HEK293 (cell line): ENCODE data around the gene SVIL.
"Not testable (repeated sequence)": the region's sequence is repeated elsewhere in the genome, so short reads cannot be mapped to it uniquely, and the experiment has no call there.

ENCODE experiments used
- CTCF ChIA-PET: fragments of 350-600 bp; formaldehyde crosslinking; extraction: SDS; loops from one replicate; lab custom pipeline; 2021; ENCODE audit warnings: antibody characterized with exemption; lab: Yijun Ruan, JAX
- POLR2A ChIA-PET: fragments of 300-600 bp; formaldehyde crosslinking; extraction: SDS; loops from one replicate; lab custom pipeline; 2020; ENCODE audit warnings: antibody characterized with exemption, inconsistent platforms; lab: Yijun Ruan, JAX
- H3K27ac ChIP-seq: fragments of 200-500 bp; sonication (Bioruptor generic); 2 replicates; pipeline ENCODE4 v1.5.1; 2014; ENCODE audit warnings: low read depth, low read length, control low read depth, inconsistent platforms; ENCODE audit errors: extremely low read depth
- H3K36me3 ChIP-seq, 2 experiments: fragments of 200-500 bp in 1 of 2; sonication (Bioruptor generic) in 1 of 2; 1 replicate in 1 of 2; 2 replicates in 1 of 2; pipeline ENCODE4 v1.5.1; 2014 to 2017; ENCODE audit warnings: inconsistent platforms in 2 of 2, low read length in 2 of 2; ENCODE audit not compliant: control insufficient read depth in 2 of 2, insufficient read depth in 1 of 2
- H3K4me1 ChIP-seq: fragments of 200-500 bp; sonication (Bioruptor generic); 2 replicates; pipeline ENCODE4 v1.5.1; 2014; ENCODE audit warnings: mild to moderate bottlenecking, low read length, inconsistent platforms; ENCODE audit not compliant: control insufficient read depth, insufficient read depth
- H3K4me3 ChIP-seq: 2 replicates; pipeline ENCODE4 v1.5.1; 2011; ENCODE audit warnings: low read depth, mild to moderate bottlenecking, control low read depth, low read length, moderate library complexity
- H3K9me3 ChIP-seq: fragments of 200-500 bp; sonication (Bioruptor generic); 2 replicates; pipeline ENCODE4 v1.5.1; 2014; ENCODE audit warnings: low read depth, low read length, inconsistent platforms; ENCODE audit not compliant: control insufficient read depth, insufficient read depth
- AEBP2 ChIP-seq: fragments of 450-650 bp; formaldehyde crosslinking; IDR thresholded peaks from 2 replicates; pipeline ENCODE4 v1.5.1; 2016; ENCODE audit warnings: missing biosample characterization, missing genetic modification characterization, borderline replicate concordance
- GFI1B ChIP-seq: fragments of 450-650 bp; formaldehyde crosslinking; IDR thresholded peaks from 2 replicates; pipeline ENCODE4 v1.5.1; 2016; ENCODE audit warnings: missing biosample characterization, missing genetic modification characterization
- KLF9 ChIP-seq: fragments of 450-650 bp; formaldehyde crosslinking; IDR thresholded peaks from 2 replicates; pipeline ENCODE4 v1.5.1; 2016; ENCODE audit warnings: missing biosample characterization, missing genetic modification characterization, low read depth
- MYNN ChIP-seq: fragments of 450-650 bp; formaldehyde crosslinking; IDR thresholded peaks from 2 replicates; pipeline ENCODE4 v1.5.1; 2016; ENCODE audit warnings: missing biosample characterization, missing genetic modification characterization, borderline replicate concordance
- ZNF140 ChIP-seq: fragments of 450-650 bp; formaldehyde crosslinking; IDR thresholded peaks from 2 replicates; pipeline ENCODE4 v1.5.1; 2016; ENCODE audit warnings: missing biosample characterization, missing genetic modification characterization
- ZNF184 ChIP-seq: fragments of 450-650 bp; IDR thresholded peaks from 2 replicates; pipeline ENCODE4 v1.5.1; 2018; ENCODE audit warnings: missing biosample characterization, mild to moderate bottlenecking, missing genetic modification characterization
- ZNF214 ChIP-seq: fragments of 450-650 bp; formaldehyde crosslinking; IDR thresholded peaks from 2 replicates; pipeline ENCODE4 v1.5.1; 2017; ENCODE audit warnings: missing biosample characterization, mild to moderate bottlenecking, missing genetic modification characterization, borderline replicate concordance
- ZNF223 ChIP-seq: fragments of 450-650 bp; formaldehyde crosslinking; IDR thresholded peaks from 2 replicates; pipeline ENCODE4 v1.5.1; 2016; ENCODE audit warnings: missing biosample characterization, missing genetic modification characterization
- ZNF26 ChIP-seq: fragments of 450-650 bp; formaldehyde crosslinking; IDR thresholded peaks from 2 replicates; pipeline ENCODE4 v1.5.1; 2016; ENCODE audit warnings: missing biosample characterization, missing genetic modification characterization
- ZNF366 ChIP-seq: fragments of 450-650 bp; formaldehyde crosslinking; conservative IDR thresholded peaks from 2 replicates; pipeline ENCODE4 v1.5.1; 2016; ENCODE audit warnings: missing biosample characterization, missing genetic modification characterization
- ZNF433 ChIP-seq: fragments of 450-650 bp; formaldehyde crosslinking; IDR thresholded peaks from 2 replicates; pipeline ENCODE4 v1.5.1; 2016; ENCODE audit warnings: missing biosample characterization, missing genetic modification characterization, low read depth
- ZNF488 ChIP-seq: fragments of 450-650 bp; formaldehyde crosslinking; IDR thresholded peaks from 2 replicates; pipeline ENCODE4 v1.5.1; 2016; ENCODE audit warnings: missing biosample characterization, missing genetic modification characterization
- ZNF510 ChIP-seq: fragments of 450-650 bp; formaldehyde crosslinking; IDR thresholded peaks from 2 replicates; pipeline ENCODE4 v1.5.1; 2018; ENCODE audit warnings: mild to moderate bottlenecking, missing genetic modification characterization, missing biosample characterization; ENCODE audit not compliant: insufficient replicate concordance
- ZNF514 ChIP-seq: fragments of 450-650 bp; formaldehyde crosslinking; IDR thresholded peaks from 2 replicates; pipeline ENCODE4 v1.5.1; 2016; ENCODE audit warnings: missing biosample characterization, missing genetic modification characterization
- ZNF600 ChIP-seq: fragments of 450-650 bp; formaldehyde crosslinking; IDR thresholded peaks from 2 replicates; pipeline ENCODE4 v1.5.1; 2016; ENCODE audit warnings: missing biosample characterization, missing genetic modification characterization
- ZXDB ChIP-seq: fragments of 450-650 bp; formaldehyde crosslinking; IDR thresholded peaks from 2 replicates; pipeline ENCODE4 v1.5.1; 2016; ENCODE audit warnings: missing biosample characterization, missing genetic modification characterization

The SVIL gene

GRCh38 chr10:29461042-29461441 is 173.7 kb downstream of the SVIL start:
- Histone ChIP-seq H3K36me3 (peaks cover 24 to 73% of the 10 kb centered on the region in 2 experiments), H3K27ac (no peak overlapping the region), H3K9me3 (no peaks in the 10 kb centered on the region), H3K4me1 (no peaks in the 10 kb centered on the region)
- ChIA-PET POLR2A (no interaction called here), CTCF (interaction anchor here (0.9 to 1.1 kb wide), 3 partner anchors 12 to 74 kb away, joined by 3 to 5 read pairs (median 4); no protein-coding TSS in a partner anchor)
- TF ChIP-seq KLF9 (no peak), ZNF433 (tag by site-specific recombination) (no peak), ZNF214 (no peak), ZNF488 (tag by site-specific recombination) (no peak), ZXDB (tag by site-specific recombination) (no peak), ZNF184 (tag by site-specific recombination) (no peak), ZNF26 (tag by site-specific recombination) (no peak), ZNF514 (tag by site-specific recombination) (no peak), AEBP2 (tag by site-specific recombination) (no peak), MYNN (tag by site-specific recombination) (no peak), ZNF223 (tag by site-specific recombination) (no peak), ZNF600 (no peak), ZNF140 (tag by site-specific recombination) (no peak), ZNF366 (tag by site-specific recombination) (no peak), ZNF510 (tag by site-specific recombination) (no peak), GFI1B (tag by site-specific recombination) (no peak)
- TF ChIP-seq, all 188 proteins: peak for 0
- no peak overlapping the region for H3K4me3 ChIP-seq

GRCh38 chr10:29458190-29458589 is 176.6 kb downstream of the SVIL start:
- POLR2A ChIA-PET: interaction anchor here (0.6 kb wide), 1 partner anchor 51 kb away, joined by 3 read pairs; no protein-coding TSS in a partner anchor
- H3K4me1 ChIP-seq, H3K27ac ChIP-seq, H3K4me3 ChIP-seq, H3K9me3 ChIP-seq: not testable (repeated sequence)
- CTCF ChIA-PET: interaction anchor here (0.5 to 1.3 kb wide), 5 partner anchors 12 to 851 kb away, joined by 3 to 5 read pairs (median 4); no protein-coding TSS in a partner anchor
- peaks cover 28 to 61% of the 10 kb centered on the region in 2 experiments for H3K36me3 ChIP-seq

GRCh38 chr10:29455095-29455494 is 179.7 kb downstream of the SVIL start:
- no peak for TF ChIP-seq ZNF223 (tag by site-specific recombination)

More at GRCh38 chr10:29455095-29455494, 179.7 kb downstream of the SVIL start:
- Histone ChIP-seq H3K4me3 (no peak overlapping the region), H3K36me3 (peaks cover 22 to 42% of the 10 kb centered on the region in 2 experiments), H3K4me1 (no peaks in the 10 kb centered on the region), H3K9me3 (no peaks in the 10 kb centered on the region), H3K27ac (no peak overlapping the region)
- POLR2A ChIA-PET: no interaction called here
- CTCF ChIA-PET: interaction anchor here (0.6 kb wide), 1 partner anchor 57 kb away, joined by 3 read pairs; no protein-coding TSS in a partner anchor
